DMS153 treated with DMSO at 0.1 percent for 48 hours (cell line): Measurements from ENCODE around the gene ATP10D.

Experiments
- DNase-seq: peaks from one replicate; lab custom pipeline; 2025; ENCODE audit not compliant: unreplicated experiment; lab: John Stamatoyannopoulos, UW

ATP10D gene

DNA sequence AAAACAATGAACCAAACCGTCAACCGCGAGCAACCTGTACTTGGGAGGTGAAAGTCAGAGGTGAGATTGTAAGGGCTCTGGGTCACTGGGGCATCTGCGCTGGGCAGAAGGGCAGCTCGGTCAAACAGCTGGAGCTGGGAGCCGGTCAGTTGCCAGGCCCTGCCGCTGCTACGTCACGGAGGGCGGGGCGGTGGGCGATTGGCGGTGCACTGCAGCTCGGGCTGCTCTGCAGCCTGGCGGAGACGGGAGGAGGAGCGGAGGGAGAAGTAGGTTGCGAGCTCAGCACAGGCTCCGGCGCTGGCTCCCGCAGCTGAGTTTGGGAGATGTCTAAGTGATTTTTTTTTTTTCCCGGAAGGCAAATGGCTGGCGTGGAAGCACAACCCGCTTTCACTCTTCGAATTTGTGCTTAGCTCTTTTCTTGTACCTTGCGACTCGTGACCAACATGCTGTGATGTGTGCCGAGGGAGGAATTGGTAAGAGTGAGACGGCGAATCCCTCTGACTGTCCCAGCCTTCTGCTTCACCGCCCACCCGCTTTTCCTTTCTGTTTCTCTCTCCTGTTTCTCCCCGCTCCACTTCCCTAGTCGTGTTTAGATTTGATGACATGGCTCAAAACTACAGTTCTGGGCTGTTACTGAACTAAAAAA, at the start of gene ATP10D:
Gene ATP10D (plus strand): TSS at position 229 of the 646 bp plus-strand sequence. CDS start 27,266 bp downstream, outside the sequence.
- DNase-seq = peak; percentile 57

DNA sequence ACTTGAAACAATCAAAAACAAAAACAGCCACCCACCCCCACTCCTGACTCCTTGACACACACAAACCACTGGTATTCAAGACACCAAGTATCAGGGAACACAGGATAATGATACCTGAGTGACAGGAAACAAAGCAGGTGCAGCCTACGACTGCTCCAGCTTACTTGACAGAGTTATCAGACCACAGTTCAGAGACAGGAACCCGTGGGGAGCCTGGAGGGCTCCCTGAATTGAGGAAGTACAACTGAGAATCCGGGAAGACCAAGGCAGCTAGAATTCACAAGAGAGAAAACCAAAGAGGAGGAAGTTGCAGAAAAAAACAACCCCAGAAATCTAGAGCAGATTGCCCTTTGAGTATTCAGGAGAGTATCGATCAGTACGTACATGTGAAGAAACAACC, 42.1 kb upstream of the ATP10D start:
- no peak for DNase-seq

DNA sequence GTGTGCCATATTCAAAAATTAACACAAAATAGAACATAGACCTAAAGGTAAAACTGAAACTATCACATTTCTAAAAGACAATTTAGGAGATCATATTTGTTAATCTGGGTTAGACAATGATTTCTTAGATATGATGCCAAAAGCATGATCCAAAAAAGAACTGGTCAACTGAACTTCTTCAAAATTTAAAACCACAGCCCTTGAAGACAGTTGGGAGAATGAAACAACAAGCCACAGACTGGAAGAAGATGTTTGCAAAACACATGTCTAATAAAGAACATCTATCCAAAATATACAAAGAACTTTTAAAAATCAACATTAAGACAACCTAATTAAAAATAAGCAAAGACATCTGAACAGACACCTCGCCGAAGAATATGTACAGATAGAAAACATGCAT, 41.0 kb upstream of the ATP10D start:
- no peak for DNase-seq

DNA sequence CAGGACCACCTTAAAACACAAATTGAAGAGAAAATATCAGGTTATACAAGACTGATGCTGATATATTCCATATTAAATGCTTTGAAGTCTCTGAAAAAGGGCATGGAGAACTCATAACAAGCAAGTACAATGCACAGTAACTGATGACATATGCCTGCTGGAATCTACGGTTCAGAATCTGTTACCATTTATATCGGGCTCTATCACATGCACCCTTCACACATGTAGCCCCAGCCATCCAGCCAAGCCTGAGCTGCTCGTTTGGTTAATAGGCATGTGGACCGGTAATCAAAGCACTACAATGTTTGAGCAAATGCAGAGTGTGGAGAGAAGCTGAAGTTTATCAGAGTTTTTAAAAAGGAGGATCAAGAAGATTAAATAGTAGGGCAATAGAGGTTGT, 33.4 kb upstream of the ATP10D start:
- no peak for DNase-seq

DNA sequence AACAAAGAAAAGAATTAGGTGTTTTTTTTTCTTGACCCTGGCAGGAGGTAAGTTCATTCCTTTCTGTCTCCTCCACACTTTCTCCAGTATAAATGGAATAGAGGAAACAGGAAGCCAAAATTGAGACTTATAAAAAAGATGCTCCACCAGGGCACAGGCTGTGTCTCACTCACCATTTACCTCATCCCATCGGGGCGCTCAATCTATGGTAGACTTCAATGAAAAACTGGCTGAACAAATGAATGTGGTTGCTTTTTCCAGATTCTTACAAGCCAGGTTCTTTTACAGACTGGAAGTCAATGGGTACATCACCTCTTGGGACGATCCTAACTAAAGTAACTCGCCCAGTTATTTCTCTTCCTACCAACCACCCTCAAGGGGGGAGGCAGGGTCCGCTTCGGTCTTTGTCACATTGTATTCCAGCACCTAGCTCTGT, 22.3 kb upstream of the ATP10D start:
- no peak for DNase-seq

DNA sequence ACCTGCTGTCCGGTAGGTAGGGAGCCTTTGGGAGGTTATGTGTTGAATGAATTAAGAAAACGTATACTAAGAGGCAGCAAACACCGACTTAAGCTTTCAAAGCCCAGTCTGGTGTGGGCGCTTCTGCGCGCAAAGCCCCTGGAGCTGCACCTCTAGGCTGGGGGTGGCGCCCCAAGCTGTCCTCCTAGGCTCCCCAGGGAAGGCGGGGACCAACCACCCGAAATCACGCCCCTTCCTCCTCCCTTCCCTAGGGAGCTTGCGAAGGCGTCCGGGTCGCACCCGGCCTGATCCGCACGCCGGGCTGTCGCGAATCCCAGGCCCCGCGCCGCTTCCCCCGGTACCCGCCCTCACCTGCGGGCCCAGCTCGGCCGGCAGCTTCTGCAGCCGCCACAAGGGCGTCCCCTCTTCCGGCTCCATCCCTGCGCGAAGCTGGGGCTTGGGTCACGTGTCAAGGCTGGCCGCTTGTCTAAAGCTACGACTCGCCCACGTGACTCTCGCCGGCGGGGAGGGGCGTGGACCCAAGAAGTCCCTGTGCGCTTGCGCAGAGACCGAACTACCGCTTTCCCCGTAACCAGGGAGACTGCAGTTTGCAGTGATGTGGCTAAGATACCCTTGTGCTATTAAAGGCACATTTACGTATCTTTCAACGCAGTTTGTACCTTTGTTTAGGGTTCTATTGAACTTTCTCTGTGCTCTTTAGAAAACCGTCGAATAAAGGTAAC, 21.7 kb upstream of the ATP10D start, which contains the start of gene COMMD8:
Gene COMMD8 (minus strand): TSS at position 468 of the 722 bp plus-strand sequence. CDS start 51 bp downstream, at position 417.
- peak; percentile 78 for DNase-seq

DNA sequence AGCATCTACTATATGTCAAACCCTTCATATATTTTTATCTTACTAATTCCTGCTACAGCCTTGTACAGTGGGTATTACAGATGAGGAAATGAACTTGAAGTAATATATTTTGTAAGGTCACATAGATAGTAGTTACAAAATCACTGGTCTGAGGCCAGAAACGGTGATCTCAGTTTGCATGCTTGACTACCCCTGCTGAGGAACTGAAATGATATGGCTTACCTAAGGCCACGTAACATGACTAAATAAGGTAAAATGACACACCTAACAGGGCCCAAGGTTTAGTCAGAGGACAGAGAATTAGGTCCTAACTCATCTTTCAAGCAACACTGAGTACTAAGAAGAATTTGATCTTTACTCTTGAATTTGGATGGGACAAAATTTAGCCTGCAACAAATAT, 20.1 kb upstream of the ATP10D start:
- DNase-seq = no peak

DNA sequence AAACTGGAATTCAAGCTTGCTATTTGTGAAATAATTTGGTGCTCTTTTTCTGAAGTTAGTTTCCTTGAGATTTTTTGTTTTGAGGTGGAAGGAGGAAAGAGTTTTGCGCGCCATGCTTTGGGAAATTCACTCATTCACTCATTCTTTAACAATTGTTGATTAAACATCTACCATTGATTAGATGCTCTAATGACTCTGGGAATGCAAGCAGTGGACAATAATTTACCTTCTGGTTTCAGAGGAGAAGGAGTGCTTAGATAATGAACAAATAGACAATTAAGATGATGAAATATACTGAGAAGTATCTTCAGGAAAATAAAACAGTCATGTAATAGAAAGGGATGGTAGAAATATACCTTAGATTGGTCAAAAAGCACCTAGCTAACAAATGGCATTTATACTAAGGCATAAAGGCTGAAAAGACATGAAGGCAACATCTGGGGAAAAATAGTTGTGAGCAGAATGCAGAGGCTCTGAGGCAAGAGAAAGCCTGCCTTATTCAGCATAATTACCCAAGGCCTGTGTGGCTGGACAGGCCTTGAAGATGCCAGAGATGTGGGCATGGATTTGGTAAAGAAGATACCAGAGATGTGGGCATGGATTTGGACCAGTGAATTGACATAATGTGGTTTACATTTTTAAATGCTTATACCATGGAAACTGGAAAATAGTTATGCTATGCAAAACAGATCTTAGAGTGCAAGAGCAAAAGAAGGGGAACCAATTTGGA, 18.9 kb upstream of the ATP10D start:
- DNase-seq = no peak

DNA sequence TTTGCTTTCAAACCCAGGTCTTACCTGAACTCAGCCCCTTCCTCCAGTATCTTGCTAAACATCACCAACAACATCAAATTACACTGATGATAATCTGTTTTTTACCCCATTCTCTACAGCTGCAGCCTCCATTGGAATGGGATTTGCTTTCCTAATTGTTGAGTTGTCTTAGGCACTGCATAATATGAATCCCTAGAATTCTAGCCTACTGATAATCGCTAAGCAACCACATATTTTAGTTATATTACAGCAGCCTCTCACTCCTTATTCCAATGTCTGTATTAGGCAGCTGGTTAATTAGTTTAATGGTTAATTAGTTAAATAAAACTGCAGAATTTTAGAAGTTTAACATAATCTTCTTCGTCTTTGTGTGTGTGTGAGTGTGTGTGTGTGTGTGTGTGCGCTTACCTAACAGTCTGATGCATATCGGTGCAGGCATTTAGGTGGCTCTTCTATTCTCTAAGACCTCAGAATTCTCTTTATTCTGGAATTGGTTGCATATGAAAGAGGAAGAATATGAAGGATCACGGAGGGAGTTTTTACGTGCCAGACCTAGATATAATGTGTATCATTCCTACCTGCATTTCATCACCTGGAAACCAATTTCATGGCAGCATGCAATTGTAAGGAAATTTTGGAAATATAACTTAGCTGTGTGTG, 16.2 kb upstream of the ATP10D start:
- no peak for DNase-seq

DNA sequence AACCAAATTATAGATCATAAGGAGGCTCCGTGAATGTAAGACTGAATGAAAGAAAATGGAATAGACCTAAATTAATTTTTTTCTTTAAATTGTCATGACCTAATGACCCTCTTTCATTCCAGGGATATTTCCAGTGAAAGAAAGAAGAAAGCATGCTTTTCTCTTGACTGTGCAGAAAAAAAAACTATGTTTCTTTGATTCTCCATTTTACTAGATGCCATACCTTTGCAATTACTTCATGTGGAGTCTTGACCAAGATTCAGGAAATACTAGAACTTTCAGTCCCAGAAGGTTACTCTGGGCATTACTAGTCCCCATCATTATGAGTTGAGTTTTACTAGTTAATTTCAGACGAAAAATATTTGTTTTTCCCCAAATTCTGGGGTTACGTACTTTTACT, 15.1 kb upstream of the ATP10D start:
- DNase-seq = no peak

DNA sequence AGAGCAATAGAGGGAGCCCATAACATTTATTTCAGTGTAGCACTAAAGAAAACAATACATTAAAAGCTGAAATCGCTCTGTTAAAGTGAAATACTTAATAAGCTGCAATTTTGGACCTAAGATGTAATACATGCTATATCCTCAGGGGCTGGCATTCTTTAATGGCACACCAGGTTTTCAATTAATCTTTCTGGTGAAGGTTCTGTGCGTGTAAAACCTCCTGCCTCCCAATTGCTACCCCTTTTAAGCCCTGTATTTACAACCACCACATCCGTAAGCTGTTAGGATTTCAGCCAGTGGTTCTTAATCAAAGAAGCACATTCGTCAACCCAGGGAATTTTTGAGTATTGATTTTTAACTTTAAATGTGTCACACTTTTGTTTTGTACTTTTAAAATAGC, 14.0 kb upstream of the ATP10D start:
- no peak for DNase-seq

DNA sequence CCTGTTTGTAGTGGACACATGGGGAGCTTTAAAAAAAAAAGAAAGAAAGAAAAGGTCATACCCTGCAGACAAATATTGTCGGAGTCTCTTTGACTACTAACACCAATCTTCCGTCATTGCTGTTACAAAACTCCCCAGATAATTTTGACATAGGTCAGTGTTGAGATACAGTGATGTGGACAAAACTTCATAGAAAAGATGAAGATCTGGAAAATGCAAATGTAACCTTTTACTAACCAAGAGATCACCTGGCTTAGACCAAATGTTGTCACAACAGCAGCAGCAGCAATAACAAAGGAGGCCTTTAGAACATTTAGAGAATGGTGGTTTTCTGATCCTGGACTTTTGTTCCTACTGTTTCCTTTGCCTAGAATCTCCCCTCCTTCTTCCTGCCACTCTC, 13.5 kb upstream of the ATP10D start:
- DNase-seq = no peak

DNA sequence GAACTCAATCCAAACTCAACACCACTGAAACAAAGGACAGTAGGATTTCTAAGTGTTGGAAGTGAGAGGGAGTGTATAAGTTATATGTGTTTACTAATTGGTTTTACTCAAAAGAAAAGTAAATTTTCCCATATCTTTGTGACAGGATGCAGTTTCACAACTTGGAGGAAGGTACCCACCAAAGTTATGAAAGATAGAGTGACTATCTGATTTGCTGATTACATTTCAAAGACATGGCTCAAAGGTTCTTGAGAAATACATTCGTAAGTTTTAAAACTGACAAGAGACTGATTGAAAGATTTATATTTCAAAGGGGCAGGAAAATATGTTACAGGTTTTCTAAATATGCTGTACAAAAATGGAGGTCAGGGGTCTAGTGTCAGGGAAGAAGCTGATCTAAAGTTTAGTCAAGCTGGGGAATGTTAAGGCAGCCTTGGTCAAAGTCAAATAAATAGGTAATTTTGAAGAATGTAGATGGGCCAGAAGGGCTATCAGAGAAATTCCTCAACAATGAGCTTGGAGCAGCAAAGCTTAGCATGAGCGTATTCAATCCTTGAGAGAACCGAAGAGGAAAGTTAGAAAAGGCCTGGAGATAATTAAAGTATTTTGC, 11.8 kb upstream of the ATP10D start:
- DNase-seq = no peak

DNA sequence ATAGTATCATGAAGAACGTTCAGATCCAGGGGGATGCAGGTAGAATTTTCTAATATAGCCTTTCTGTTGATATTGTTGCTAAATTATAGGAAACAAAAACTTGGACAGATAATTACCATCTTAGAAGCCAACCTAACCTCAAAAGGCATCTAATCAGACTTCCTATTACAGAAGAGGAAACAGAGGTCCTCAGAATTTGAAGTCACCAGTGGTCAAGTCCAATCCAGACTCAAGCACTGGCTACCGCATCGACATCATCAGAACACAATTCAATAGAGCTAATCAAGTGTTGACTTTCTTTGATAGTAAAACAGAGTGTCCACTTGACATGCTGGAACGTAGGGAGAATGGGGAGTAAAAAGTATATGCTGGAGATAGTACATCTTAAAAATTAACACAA, 10.3 kb upstream of the ATP10D start:
- no peak for DNase-seq

DNA sequence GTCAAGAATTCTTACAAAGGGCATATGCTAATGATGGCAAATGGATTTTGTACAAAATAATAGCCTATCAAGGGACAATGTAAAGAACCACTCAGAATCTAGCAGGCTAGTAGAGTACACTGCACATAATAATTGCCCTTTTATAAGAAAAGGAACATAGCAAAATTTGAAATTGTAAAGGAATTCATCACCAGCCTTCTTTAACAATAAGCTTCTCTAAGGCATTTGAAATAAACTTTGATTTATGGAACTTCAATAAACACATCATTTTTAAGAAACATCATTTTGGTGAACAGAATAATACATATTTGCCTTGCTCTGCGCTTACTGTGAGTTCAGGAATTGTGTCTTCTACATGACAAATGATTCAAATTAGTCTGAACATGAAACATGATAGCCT, 9.7 kb upstream of the ATP10D start:
- DNase-seq = no peak

DNA sequence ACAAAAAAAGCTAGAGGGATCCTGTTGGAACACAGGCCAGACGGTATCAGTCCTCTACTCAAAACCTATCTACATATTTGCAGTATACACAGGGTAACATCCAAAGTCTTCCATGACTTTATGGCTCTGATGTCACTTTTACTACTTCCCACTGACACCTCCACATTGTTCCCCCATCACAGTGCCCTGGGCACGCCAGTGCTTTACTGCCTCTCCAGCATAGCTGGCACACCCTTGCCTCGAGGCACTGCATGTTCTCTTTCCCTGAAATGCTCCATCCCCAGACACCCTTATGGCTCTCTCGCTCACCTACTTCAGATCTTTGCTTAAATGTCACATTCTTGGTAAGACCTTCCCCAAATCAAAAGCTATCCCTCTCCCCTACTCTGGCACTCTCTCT, 6.3 kb upstream of the ATP10D start:
- no peak for DNase-seq

DNA sequence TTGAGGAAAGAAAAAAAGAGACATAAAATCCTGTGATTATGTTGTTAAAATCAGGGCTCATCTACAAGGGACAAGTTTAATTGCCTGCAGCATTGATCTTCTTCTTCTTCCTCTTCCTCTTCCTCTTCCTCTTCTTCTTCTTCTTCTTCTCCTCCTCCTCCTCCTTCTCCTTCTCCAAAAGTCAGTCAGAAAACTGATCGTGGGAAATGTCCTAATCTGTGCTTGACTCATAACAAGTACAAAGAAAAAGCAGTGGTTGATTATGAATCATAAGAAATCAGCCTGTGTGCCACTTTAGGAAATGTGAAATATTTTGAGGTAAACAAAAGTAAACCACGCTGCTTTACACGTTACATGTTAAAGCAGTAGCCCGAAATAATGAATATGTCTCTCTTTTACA, 2.7 kb upstream of the ATP10D start:
- no peak for DNase-seq

DNA sequence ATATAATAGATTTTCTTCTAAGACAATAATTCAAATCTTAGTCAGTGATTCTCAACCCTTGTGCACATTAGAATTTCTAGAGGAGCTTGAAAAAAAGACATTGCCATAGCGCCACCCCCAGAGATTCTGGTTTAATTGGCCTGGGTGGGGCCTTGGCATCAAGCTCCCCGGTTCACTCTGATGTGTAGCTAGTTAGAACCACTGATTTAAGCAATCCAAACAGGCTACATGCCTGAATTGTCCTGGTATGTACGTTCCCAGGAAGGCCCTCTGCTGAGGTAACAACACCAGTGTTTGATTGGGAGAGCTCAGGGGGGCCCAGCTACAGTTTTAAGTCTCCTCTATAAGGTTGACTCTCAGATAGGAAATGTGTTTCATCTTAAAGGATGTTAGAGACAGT, 1.3 kb upstream of the ATP10D start:
- no peak for DNase-seq

DNA sequence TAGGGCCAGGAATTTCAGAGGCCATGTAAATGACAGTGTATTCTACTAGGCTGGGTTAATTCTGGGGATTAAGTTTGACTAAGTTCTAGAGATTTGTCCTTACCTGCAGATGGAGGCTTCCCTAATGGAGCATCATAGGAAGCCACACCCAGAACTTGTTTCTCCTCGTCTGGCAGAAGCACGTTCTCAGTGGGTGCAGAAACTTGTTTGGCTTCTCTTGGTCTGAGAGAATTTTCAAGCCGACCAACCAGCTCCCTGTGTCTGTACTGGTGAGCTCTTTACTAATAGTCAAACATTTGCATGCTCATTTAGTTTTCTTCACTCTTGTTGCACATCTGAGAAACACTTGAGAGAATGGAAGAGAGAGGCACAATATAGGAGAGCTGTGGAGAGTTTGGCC, 907 bp upstream of the ATP10D start:
- DNase-seq = no peak

DNA sequence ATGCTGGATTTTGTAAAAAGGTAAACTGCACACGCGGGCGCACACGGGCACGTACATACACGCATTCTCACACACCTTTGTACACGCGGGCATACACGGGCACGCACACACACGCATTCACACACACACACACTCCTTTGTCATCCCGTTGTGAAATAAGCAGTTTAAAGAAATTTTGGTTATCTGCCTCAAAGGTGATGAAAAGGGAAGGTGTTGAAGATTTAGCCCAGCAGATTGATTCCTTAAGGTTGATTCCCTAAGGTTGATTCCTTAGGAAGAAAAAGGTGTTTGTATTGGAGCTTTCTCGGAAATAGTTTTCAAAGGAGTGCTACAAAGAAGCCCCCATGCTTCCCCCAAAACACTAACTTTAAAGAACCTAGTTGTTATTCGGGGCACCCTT, 693 bp downstream of the ATP10D start:
- no peak for DNase-seq

DNA sequence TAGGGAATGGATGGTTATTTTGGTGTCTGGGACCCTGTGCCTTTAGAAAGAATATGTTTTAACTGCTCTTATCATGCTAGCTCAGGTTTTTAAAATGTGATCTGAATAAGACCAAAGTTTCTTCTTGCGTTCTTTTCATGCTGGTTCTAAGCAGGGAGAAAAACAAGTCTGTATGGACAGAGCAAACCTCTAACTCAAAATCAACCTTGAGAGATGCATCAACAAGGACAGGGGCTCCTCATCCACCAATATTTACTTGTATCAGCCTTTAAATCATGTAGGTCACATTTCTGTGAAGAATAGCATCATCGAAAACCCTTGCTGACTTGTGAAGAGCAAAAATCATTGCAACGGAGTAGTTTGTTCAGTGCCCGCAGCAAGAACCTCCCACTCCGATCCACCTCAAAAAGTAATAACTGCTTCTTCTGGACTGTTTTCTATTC, 1.2 kb downstream of the ATP10D start:
- DNase-seq = no peak
